Mammary epithelial cell (primary cell): ENCODE data around the gene IRF8.

Source experiments
- EZH2 ChIP-seq: IDR thresholded peaks from 2 replicates; pipeline ENCODE4 v1.6.1; 2012; ENCODE audit warnings: low read length, inconsistent platforms, borderline replicate concordance
- TF ChIP-seq, protein P1 (sequence below), 2 donors: IDR thresholded peaks in 1 of 2; conservative IDR thresholded peaks in 1 of 2; 2 replicates each; pipeline ENCODE4 v1.5.1; 2011 to 2012; ENCODE audit warnings: inconsistent platforms in 2 of 2, low read length in 2 of 2, mild to moderate bottlenecking in 2 of 2, control low read depth in 1 of 2, low read depth in 1 of 2; ENCODE audit not compliant: insufficient read depth in 1 of 2; ENCODE audit errors: extremely low read depth in 1 of 2

- TF ChIP-seq, protein P1, sequence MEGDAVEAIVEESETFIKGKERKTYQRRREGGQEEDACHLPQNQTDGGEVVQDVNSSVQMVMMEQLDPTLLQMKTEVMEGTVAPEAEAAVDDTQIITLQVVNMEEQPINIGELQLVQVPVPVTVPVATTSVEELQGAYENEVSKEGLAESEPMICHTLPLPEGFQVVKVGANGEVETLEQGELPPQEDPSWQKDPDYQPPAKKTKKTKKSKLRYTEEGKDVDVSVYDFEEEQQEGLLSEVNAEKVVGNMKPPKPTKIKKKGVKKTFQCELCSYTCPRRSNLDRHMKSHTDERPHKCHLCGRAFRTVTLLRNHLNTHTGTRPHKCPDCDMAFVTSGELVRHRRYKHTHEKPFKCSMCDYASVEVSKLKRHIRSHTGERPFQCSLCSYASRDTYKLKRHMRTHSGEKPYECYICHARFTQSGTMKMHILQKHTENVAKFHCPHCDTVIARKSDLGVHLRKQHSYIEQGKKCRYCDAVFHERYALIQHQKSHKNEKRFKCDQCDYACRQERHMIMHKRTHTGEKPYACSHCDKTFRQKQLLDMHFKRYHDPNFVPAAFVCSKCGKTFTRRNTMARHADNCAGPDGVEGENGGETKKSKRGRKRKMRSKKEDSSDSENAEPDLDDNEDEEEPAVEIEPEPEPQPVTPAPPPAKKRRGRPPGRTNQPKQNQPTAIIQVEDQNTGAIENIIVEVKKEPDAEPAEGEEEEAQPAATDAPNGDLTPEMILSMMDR (conservative IDR thresholded peaks at IDR 0.05 in 1 of 2, IDR thresholded peaks at IDR 0.05 in 1 of 2; ENCODE audit: extremely low read depth in 1 of 2, insufficient read depth in 1 of 2, low read depth in 1 of 2, low read length in 2 of 2), result no peak
- no peak for TF ChIP-seq EZH2
These were observed 45.8 kb downstream of the IRF8 start for GRCh38 chr16:85944572-85945423.
